H9 (cell line): ENCODE measurements around the gene SPPL3. TPM values are rescaled to one million over a fixed set of nuclear protein-coding genes. Genes with fewer than 3 reads are reported as not detected.

Experiments used
- DNase-seq: peaks from one replicate; pipeline ENCODE4 v3.0.0-alpha.2; 2017
- H2AFZ ChIP-seq: one replicate; pipeline ENCODE4 v1.6.1; 2013; ENCODE audit warnings: mild to moderate bottlenecking, low read length, control low read depth, moderate library complexity
- H2AK5ac ChIP-seq: 2 replicates; pipeline ENCODE4 v1.6.1; 2013; ENCODE audit warnings: low read length, control low read depth, mixed read lengths; ENCODE audit not compliant: insufficient read length
- H2BK120ac ChIP-seq: one replicate; pipeline ENCODE4 v1.6.1; 2013; ENCODE audit warnings: low read depth, mild to moderate bottlenecking, low read length, control low read depth, inconsistent platforms; ENCODE audit not compliant: poor library complexity, severe bottlenecking
- H2BK12ac ChIP-seq: 2 replicates; pipeline ENCODE4 v1.6.1; 2013; ENCODE audit warnings: low read length, control low read depth, mixed read lengths, low read depth; ENCODE audit not compliant: insufficient read length
- H2BK15ac ChIP-seq: 2 replicates; pipeline ENCODE4 v1.6.1; 2013; ENCODE audit warnings: low read depth, low read length, control low read depth
- H2BK20ac ChIP-seq: one replicate; pipeline ENCODE4 v1.6.1; 2013; ENCODE audit warnings: low read depth, mild to moderate bottlenecking, low read length, control low read depth, inconsistent platforms; ENCODE audit not compliant: poor library complexity, severe bottlenecking
- H2BK5ac ChIP-seq: 2 replicates; pipeline ENCODE4 v1.6.1; 2013; ENCODE audit warnings: low read length, control low read depth, mixed read lengths; ENCODE audit not compliant: insufficient read length
- H3K14ac ChIP-seq: 2 replicates; pipeline ENCODE4 v1.6.1; 2013; ENCODE audit warnings: low read length, control low read depth; ENCODE audit not compliant: insufficient read depth
- H3K18ac ChIP-seq: 2 replicates; pipeline ENCODE4 v1.6.1; 2013; ENCODE audit warnings: low read depth, mild to moderate bottlenecking, mixed read lengths, low read length, control low read depth; ENCODE audit not compliant: insufficient read length
- H3K23ac ChIP-seq: 2 replicates; pipeline ENCODE4 v1.6.1; 2013; ENCODE audit warnings: low read length, control low read depth, mixed read lengths, low read depth; ENCODE audit not compliant: insufficient read length
- H3K23me2 ChIP-seq: 2 replicates; pipeline ENCODE4 v1.6.1; 2013; ENCODE audit warnings: low read depth, mild to moderate bottlenecking, mixed read lengths, low read length, control low read depth; ENCODE audit not compliant: insufficient read length, poor library complexity, severe bottlenecking
- H3K27ac ChIP-seq: 2 replicates; pipeline ENCODE4 v1.5.1; 2013; ENCODE audit warnings: low read length, control low read depth, mixed read lengths, low read depth; ENCODE audit not compliant: insufficient read length
- H3K27me3 ChIP-seq: 2 replicates; pipeline ENCODE4 v1.6.1; 2013; ENCODE audit warnings: low read length, control low read depth, inconsistent platforms; ENCODE audit not compliant: insufficient read depth
- H3K4ac ChIP-seq: 2 replicates; pipeline ENCODE4 v1.6.1; 2013; ENCODE audit warnings: low read depth, mild to moderate bottlenecking, control low read depth, inconsistent platforms, low read length, moderate library complexity
- H3K4me1 ChIP-seq: 2 replicates; pipeline ENCODE4 v1.6.1; 2013; ENCODE audit warnings: low read length, control low read depth, inconsistent platforms; ENCODE audit not compliant: insufficient read depth
- H3K4me2 ChIP-seq: 2 replicates; pipeline ENCODE4 v1.6.1; 2013; ENCODE audit warnings: low read length, control low read depth, mixed read lengths; ENCODE audit not compliant: insufficient read length, insufficient read depth
- H3K56ac ChIP-seq: 2 replicates; pipeline ENCODE4 v1.6.1; 2013; ENCODE audit warnings: low read depth, mild to moderate bottlenecking, mixed read lengths, low read length, control low read depth; ENCODE audit not compliant: insufficient read length
- H3K79me1 ChIP-seq: 2 replicates; pipeline ENCODE4 v1.6.1; 2013; ENCODE audit warnings: low read depth, mild to moderate bottlenecking, moderate library complexity, low read length, control low read depth, inconsistent platforms; ENCODE audit not compliant: insufficient read depth, poor library complexity, severe bottlenecking
- H3K79me2 ChIP-seq: 2 replicates; pipeline ENCODE4 v1.6.1; 2013; ENCODE audit warnings: low read length, control low read depth, inconsistent platforms; ENCODE audit not compliant: insufficient read depth
- H3K9ac ChIP-seq: 2 replicates; pipeline ENCODE4 v1.6.1; 2013; ENCODE audit warnings: low read length, control low read depth, mixed read lengths; ENCODE audit not compliant: insufficient read length; ENCODE audit errors: extremely low read depth
- H3K9me3 ChIP-seq: one replicate; pipeline ENCODE4 v1.6.1; 2013; ENCODE audit warnings: low read depth, low read length, inconsistent platforms; ENCODE audit not compliant: control insufficient read depth
- H3T11ph ChIP-seq: one replicate; pipeline ENCODE4 v1.6.1; 2013; ENCODE audit warnings: mild to moderate bottlenecking, low read length, control low read depth, inconsistent platforms
- H4K20me1 ChIP-seq: one replicate; pipeline ENCODE4 v1.6.1; 2013; ENCODE audit not compliant: control insufficient read depth, insufficient read length, insufficient read depth
- H4K5ac ChIP-seq: 2 replicates; pipeline ENCODE4 v1.6.1; 2013; ENCODE audit warnings: low read depth, mild to moderate bottlenecking, mixed read lengths, low read length, control low read depth; ENCODE audit not compliant: insufficient read length
- H4K8ac ChIP-seq: replicated peaks from 2 replicates; pipeline ENCODE4 v1.6.1; 2013; ENCODE audit warnings: low read length, control low read depth, mixed read lengths, low read depth; ENCODE audit not compliant: insufficient read length
- H4K91ac ChIP-seq: 2 replicates; pipeline ENCODE4 v1.6.1; 2013; ENCODE audit warnings: low read depth, mild to moderate bottlenecking, moderate library complexity, mixed read lengths, low read length, control low read depth; ENCODE audit not compliant: insufficient read length
- H3K27ac Mint-ChIP-seq, 3 experiments: 2 replicates in 2 of 3; 3 replicates in 1 of 3; pipeline ENCODE4 v1.8.0; 2020 to 2021; ENCODE audit warnings: mixed read lengths in 3 of 3, mild to moderate bottlenecking in 1 of 3, moderate library complexity in 1 of 3
- H3K27me3 Mint-ChIP-seq: 2 replicates; pipeline ENCODE4 v1.8.0; 2021; ENCODE audit warnings: low read depth, mild to moderate bottlenecking, moderate library complexity, mixed read lengths
- H3K36me3 Mint-ChIP-seq, 3 experiments: 2 replicates in 2 of 3; 3 replicates in 1 of 3; pipeline ENCODE4 v1.8.0; 2020 to 2021; ENCODE audit warnings: low read depth in 3 of 3, mixed read lengths in 3 of 3; ENCODE audit not compliant: insufficient read depth in 1 of 3
- H3K4me1 Mint-ChIP-seq, 2 experiments: 2 replicates each; pipeline ENCODE4 v1.8.0; 2020; ENCODE audit warnings: mixed read lengths in 2 of 2
- H3K4me3 Mint-ChIP-seq, 2 experiments: 2 replicates in 1 of 2; 3 replicates in 1 of 2; pipeline ENCODE4 v1.8.0; 2020 to 2021; ENCODE audit warnings: mild to moderate bottlenecking in 2 of 2, mixed read lengths in 2 of 2, moderate library complexity in 1 of 2
- H3K9me3 Mint-ChIP-seq, 2 experiments: 2 replicates in 1 of 2; 3 replicates in 1 of 2; pipeline ENCODE4 v1.8.0; 2020; ENCODE audit warnings: mild to moderate bottlenecking in 2 of 2, mixed read lengths in 2 of 2, moderate library complexity in 1 of 2
- CTCF ChIP-seq: fragments of 200-600 bp; sonication (generic); conservative IDR thresholded peaks from 3 replicates; pipeline ENCODE4 v1.8.0; 2021; ENCODE audit warnings: antibody characterized with exemption, mild to moderate bottlenecking
- WGBS: extraction: QIAGEN DNeasy Blood & Tissue Kit; methylation state at CpG from one replicate; pipeline ENCODE4 v1.1.7; 2013; ENCODE audit warnings: missing lambda C conversion rate, low lambda C conversion rate, mixed read lengths; ENCODE audit not compliant: insufficient read length; ENCODE audit errors: extremely low coverage; 5-methylcytosine and 5-hydroxymethylcytosine counted together
- total RNA-seq: library from RNA; stranded (reverse); gene quantifications from 2 replicates; pipeline ENCODE4 v1.2.1, GENCODE V29; 2021

The SPPL3 gene
- total RNA-seq, 1 experiment from 2014 or later, result 46.3 TPM

GRCh38 chr12:120917748-120918147 lies 13.6 kb upstream of the SPPL3 start:
- H3K27ac ChIP-seq, result no peak overlapping the region

More at GRCh38 chr12:120917748-120918147, 13.6 kb upstream of the SPPL3 start:
- no peak overlapping the region for H2BK20ac ChIP-seq
- H3K14ac ChIP-seq, result no peak overlapping the region
- no peak for DNase-seq
- no peak overlapping the region for H3K4ac ChIP-seq
- no peak overlapping the region for H3K18ac ChIP-seq
- no peak overlapping the region for H4K91ac ChIP-seq
- H2AFZ ChIP-seq, result no peak overlapping the region
- no peak overlapping the region for H3K56ac ChIP-seq
- Mint-ChIP-seq H3K36me3 (no peaks in the 10 kb centered on the region), H3K27ac (no peak overlapping the region), H3K4me3 (no peak overlapping the region), H3K27me3 (no peaks in the 10 kb centered on the region), H3K4me1 (peaks cover 6 to 9% of the 10 kb centered on the region in 2 experiments), H3K9me3 (peaks cover 0 to 10% of the 10 kb centered on the region in 2 experiments; a peak in 2 of 5 replicates)
- H3K4me2 ChIP-seq, result no peak overlapping the region
- no peak overlapping the region for H2AK5ac ChIP-seq
- H3K79me2 ChIP-seq, result no peaks in the 10 kb centered on the region
- H2BK5ac ChIP-seq, result no peak overlapping the region
- H4K5ac ChIP-seq, result no peak overlapping the region
- no peaks in the 10 kb centered on the region for H3K27me3 ChIP-seq
- no peaks in the 10 kb centered on the region for H3K79me1 ChIP-seq
- H3T11ph ChIP-seq, result no peak overlapping the region
- no peak overlapping the region for H2BK15ac ChIP-seq
- H2BK120ac ChIP-seq, result no peak overlapping the region
- no peaks in the 10 kb centered on the region; the same call in 1 of the 2 replicates for H3K4me1 ChIP-seq
- TF ChIP-seq CTCF, result no peak
- no peaks in the 10 kb centered on the region for H4K20me1 ChIP-seq
- H3K9me3 ChIP-seq, result no peaks in the 10 kb centered on the region
- no peaks in the 10 kb centered on the region for H3K23me2 ChIP-seq
- no peak overlapping the region for H2BK12ac ChIP-seq
- no peak overlapping the region for H3K23ac ChIP-seq
- WGBS, result no CpG with 5 or more reads among the region's 2 CpGs
- H4K8ac ChIP-seq, result no peak overlapping the region
- H3K9ac ChIP-seq, result no peak overlapping the region
